Natural killer cell treated with Interleukin-12 subunit alpha and Interleukin-12 subunit beta and Interleukin-15 and Interleukin-18, amount 100 ng/mL, for 72 hours (primary cell): ENCODE data around the gene ANTXRL. TPM values are rescaled to one million over a fixed set of nuclear protein-coding genes. Genes with fewer than 3 reads are reported as not detected.
"Not testable (repeated sequence)": the region's sequence is repeated elsewhere in the genome, so short reads cannot be mapped to it uniquely, and the experiment has no call there.

ENCODE experiments used
- ATAC-seq, 2 donors: fragments of 150-1000 bp; cut with Tn5 transposase in 1 of 2; sonication (Bioruptor Pico), chemical (Tn5 transposase) in 1 of 2; 2 replicates each; pipeline ENCODE4 v1.10.0; 2021
- DNase-seq: peaks from one replicate; pipeline ENCODE4 v3.0.0; 2022; ENCODE audit warnings: low spot score
- H3K27ac Mint-ChIP-seq, 2 donors: 1 replicate in 1 of 2; 2 replicates in 1 of 2; pipeline ENCODE4 v1.8.0; 2022; ENCODE audit warnings: mixed read lengths in 2 of 2, mild to moderate bottlenecking in 1 of 2, moderate library complexity in 1 of 2
- H3K27me3 Mint-ChIP-seq, 2 donors: 1 replicate in 1 of 2; 2 replicates in 1 of 2; pipeline ENCODE4 v1.8.0; 2022; ENCODE audit warnings: mixed read lengths in 2 of 2
- H3K36me3 Mint-ChIP-seq: one replicate; pipeline ENCODE4 v1.8.0; 2022; ENCODE audit warnings: mixed read lengths
- H3K4me1 Mint-ChIP-seq, 2 donors: 1 replicate in 1 of 2; 2 replicates in 1 of 2; pipeline ENCODE4 v1.8.0; 2022; ENCODE audit warnings: low read depth in 2 of 2, mixed read lengths in 2 of 2, mild to moderate bottlenecking in 1 of 2
- H3K4me3 Mint-ChIP-seq: one replicate; pipeline ENCODE4 v1.8.0; 2022; ENCODE audit warnings: mixed read lengths
- H3K9me3 Mint-ChIP-seq: 2 replicates; pipeline ENCODE4 v1.8.0; 2022; ENCODE audit warnings: mixed read lengths
- total RNA-seq, 2 donors: library from RNA; stranded (reverse); gene quantifications; one replicate each; pipeline ENCODE4 v1.2.3, GENCODE V29; 2022

The ANTXRL gene
- total RNA-seq, 2 donors from 2014 or later, result not detected

DNA sequence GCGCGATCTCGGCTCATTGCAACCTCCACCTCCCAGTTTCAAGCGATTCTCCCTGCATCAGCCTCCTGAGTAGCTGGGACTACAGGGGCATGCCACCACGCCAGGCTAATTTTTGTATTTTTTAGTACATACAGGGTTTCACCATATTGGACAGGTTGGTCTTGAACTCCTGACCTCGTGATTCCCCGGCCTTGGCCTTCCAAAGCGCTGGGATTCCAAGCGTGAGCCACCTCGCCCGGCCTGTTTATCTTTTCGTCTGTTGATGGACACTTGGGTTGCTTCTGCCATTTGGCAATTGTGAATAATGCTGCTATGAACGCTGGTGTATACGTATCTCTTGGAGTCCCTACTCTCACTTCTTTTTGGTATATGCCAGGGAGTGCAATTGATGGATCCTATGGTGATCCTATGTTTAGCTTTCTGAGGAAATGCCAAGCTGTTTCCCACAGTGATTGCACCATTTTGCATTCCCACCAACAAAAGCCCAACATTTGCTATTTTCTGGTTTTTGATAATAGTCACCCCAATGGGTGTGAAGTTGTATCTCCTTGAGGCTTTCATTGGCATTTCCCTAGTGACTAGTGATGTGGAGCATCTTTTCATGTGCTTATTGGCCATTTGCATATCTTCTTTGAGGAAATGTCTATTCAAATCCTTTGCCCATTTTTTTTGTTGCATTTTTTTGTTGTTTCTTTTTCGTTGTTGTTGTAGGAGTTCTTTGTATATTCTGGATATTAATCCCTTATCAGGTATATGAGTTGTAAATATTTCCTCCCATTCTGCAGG is 3.5 kb downstream of the ANTXRL start:
- no peak overlapping the region for H3K4me3 Mint-ChIP-seq
- no peak for ATAC-seq
- H3K27me3 Mint-ChIP-seq, result peaks cover 23 to 24% of the 10 kb centered on the region in 2 donors
- no peak for DNase-seq
- H3K36me3 Mint-ChIP-seq, result no peaks in the 10 kb centered on the region
- H3K27ac Mint-ChIP-seq, result no peak overlapping the region
- peaks cover 0 to 1% of the 10 kb centered on the region in 2 donors for H3K4me1 Mint-ChIP-seq
- H3K9me3 Mint-ChIP-seq, result no peaks in the 10 kb centered on the region

DNA sequence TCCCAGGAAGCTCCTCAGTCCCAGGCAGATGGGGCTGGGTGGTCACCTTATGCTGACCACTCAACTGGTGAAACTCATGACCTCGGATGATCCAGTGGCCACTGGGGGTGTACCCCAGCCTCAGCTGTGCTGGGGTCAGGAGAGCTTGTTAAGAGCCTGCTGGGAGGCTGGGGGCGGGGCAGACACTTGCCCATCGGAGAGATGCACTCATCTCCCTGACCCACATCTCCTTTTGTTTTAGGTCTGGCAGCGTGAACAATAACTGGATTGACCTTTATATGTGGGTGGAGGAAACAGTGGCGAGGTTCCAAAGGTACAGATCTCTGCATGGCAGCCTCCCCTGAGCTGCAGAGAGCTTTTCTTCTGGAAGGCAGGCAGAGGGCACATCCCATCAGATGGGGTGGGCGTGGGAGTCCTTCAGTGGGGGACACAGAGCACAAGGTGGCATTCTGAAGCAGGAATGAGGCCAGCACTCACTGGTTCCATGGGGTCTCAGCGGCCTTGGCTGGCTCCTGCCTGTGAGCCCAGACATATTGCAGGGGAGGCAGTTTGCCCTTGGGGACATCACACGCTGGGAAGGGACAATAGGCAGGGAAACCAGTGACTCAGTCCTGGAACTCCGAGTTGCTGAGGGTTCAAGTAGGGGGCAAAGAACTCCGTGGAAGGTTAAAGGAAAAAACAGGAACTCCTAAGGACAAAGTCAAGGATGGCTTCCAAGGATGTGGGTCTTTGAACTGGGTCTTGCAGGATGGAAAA is 5.2 kb downstream of the ANTXRL start:
- H3K9me3 Mint-ChIP-seq, result no peaks in the 10 kb centered on the region
- no peaks in the 10 kb centered on the region for H3K36me3 Mint-ChIP-seq
- ATAC-seq (no peak), DNase-seq (no peak)
- H3K4me3 Mint-ChIP-seq, result no peak overlapping the region
- no peak overlapping the region for H3K27ac Mint-ChIP-seq
- H3K27me3 Mint-ChIP-seq, result peaks cover 19 to 24% of the 10 kb centered on the region in 2 donors
- H3K4me1 Mint-ChIP-seq, result no peaks in the 10 kb centered on the region

DNA sequence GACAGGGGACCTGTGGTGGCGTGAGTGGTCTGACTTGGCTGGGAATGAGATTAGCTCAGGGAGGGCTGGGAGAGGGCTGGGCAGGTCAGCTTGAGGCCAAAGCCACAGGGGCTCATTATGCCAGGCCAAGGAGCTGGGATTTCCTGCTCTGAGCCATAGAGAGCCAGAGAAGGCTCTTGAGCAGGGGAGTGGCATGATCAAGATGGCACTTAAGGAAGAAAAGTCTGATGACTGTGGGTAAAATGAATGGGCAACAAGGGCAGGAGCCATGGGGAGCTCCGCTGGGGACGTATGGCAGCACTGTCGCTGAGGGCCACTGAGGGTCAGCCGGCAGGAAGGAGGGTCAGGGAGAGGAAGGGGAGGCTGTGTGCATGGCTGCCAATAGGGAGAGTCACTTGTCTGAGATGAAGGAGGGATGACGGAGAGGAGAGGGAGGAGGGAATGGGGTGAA is 5.8 kb downstream of the ANTXRL start:
- no peak overlapping the region for H3K27ac Mint-ChIP-seq
- no peak for ATAC-seq
- H3K27me3 Mint-ChIP-seq, result peaks cover 19 to 24% of the 10 kb centered on the region in 2 donors
- no peak overlapping the region for H3K4me3 Mint-ChIP-seq
- no peaks in the 10 kb centered on the region for H3K4me1 Mint-ChIP-seq
- no peaks in the 10 kb centered on the region for H3K36me3 Mint-ChIP-seq
- no peaks in the 10 kb centered on the region for H3K9me3 Mint-ChIP-seq
- DNase-seq, result no peak

DNA sequence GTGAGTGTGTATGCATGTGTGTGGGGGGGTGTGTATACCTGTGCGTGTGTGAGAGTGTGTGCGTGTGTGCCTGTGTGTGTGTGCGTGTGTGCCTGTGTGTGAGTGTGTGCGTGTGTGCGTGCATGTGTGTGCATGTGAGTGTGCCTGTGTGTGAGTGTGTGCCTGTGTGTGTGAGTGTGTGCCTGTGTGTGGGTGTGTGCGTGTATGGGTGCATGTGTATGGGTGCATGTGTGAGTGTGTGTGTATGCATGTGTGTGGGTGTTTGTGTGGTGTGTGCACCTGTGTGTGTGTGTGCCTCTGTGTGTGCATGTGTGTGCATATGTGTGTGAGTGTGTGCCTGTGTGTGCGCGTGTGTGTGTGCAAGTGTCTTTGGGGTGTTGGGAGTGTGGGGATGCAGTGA is 6.4 kb downstream of the ANTXRL start:
- ATAC-seq (no peak), DNase-seq (no peak)
- H3K4me3 Mint-ChIP-seq, result no peak overlapping the region
- H3K36me3 Mint-ChIP-seq, result no peaks in the 10 kb centered on the region
- H3K9me3 Mint-ChIP-seq, result no peaks in the 10 kb centered on the region
- no peak overlapping the region for H3K27ac Mint-ChIP-seq
- H3K4me1 Mint-ChIP-seq, result peaks cover 0 to 4% of the 10 kb centered on the region in 2 donors
- peaks cover 19 to 29% of the 10 kb centered on the region in 2 donors for H3K27me3 Mint-ChIP-seq

DNA sequence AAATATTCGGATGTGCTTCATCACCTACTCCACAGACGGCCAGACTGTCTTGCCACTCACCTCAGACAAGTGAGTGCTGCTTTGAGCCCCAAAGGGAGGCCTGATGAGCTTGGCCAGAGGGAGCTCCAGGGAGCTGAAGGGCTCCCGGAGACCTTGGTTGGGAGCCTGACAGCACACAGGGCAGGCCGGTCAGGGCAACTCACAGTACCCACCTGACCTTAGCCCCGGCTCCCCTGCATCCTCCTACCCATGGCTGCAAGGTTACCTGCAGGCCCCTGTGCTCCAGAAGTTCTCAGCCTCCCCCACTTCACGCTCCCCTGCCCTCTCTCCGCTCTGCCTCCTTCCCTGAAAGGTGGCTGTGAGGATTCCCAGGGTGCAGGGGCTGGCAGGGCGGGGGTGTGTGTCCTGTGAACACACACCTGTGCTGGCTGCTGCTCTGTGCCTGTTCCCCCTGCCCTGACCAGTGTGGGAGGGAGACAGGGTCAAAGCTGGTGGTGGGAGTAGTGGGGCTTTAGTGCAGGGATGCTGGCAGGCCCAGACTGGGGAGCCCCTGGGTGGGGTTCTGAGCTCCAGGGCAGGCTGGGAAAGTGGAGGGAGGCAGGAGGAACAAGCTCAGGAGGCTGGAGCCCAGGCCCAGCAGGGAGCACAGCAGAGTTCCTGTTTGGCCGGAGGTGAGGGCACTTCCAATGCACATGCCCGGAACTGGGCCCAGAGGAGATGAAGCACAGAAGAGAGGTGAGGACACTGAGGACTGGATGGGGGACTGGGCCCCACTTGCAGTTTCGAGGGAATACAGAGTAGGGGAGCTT is 7.2 kb downstream of the ANTXRL start:
- Mint-ChIP-seq H3K4me1 (peaks cover 0 to 13% of the 10 kb centered on the region in 2 donors), H3K9me3 (no peaks in the 10 kb centered on the region), H3K27me3 (peaks cover 19 to 36% of the 10 kb centered on the region in 2 donors), H3K36me3 (no peaks in the 10 kb centered on the region), H3K27ac (no peak overlapping the region), H3K4me3 (no peak overlapping the region)
- peak in 1 of 2 donors; percentile 2 for ATAC-seq
- DNase-seq, result no peak

DNA sequence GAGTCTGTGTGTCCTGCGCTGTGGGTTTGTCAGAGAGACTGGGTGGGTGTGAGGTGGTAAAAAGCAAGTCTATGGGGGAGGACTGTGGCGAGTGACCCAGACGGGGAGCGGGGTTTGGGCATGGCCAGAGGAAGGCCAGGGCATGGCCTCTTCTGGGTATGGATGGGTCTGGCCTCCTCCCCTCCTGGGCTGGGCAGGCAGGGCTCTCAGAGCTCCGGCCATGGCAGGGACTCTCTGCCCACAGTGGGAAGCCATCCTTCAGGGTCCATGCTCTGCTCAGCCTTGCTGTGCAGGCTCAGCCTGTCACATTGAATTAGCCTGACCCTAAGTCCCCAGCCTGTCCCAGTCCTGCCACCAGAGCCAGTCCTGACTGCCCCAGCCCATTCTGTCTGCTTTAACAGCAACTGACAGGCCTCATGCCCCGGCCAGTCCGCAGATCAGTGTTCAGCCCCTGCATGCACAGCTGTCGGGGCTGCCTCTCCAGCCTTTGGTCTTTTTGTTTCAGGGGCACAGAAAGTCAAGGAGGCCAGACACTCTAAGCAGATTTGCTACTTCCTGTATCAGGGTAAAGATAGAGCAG is 7.9 kb downstream of the ANTXRL start:
- Mint-ChIP-seq H3K4me1 (peaks cover 0 to 13% of the 10 kb centered on the region in 2 donors), H3K36me3 (no peaks in the 10 kb centered on the region)
- peak in 1 of 2 donors; percentile 25 for ATAC-seq

DNA sequence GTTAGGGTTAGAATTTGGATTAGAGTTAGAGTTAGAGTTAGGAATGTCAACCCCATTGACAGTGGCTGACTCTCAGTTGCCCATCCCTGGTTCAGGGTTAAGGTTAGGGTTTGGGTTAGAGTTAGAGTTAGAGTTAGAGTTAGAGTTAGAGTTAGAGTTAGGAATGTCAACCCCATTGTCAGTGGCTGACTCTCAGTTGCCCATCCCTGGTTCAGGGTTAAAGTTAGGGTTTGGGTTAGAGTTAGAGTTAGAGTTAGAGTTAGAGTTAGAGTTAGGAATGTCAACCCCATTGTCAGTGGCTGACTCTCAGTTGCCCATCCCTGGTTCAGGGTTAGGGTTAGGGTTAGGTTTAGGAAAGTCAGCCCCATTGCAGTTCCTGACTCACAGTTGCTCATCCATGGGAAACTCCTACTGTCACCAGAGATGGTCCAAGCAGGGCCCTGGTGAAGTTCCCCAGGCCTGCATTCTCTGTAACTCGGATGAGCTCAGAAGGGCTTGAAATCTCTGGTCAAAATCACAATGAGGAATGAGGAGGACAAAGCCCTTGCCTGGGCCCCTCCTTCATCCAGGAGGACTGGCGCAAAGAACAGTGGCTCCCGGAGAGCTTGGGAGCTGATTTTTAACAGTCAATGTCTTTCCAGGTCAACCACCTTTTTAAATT is 8.7 kb downstream of the ANTXRL start:
- not testable (repeated sequence) for H3K4me3 Mint-ChIP-seq, H3K27ac Mint-ChIP-seq, DNase-seq, H3K9me3 Mint-ChIP-seq, H3K36me3 Mint-ChIP-seq, ATAC-seq
- Mint-ChIP-seq H3K4me1 (peaks cover 0 to 13% of the 10 kb centered on the region in 2 donors), H3K27me3 (peaks cover 16 to 36% of the 10 kb centered on the region in 2 donors)

More for the DNA sequence above, 7.9 kb downstream of the ANTXRL start:
- no peak overlapping the region for H3K4me3 Mint-ChIP-seq
- DNase-seq, result no peak
- peaks cover 19 to 36% of the 10 kb centered on the region in 2 donors for H3K27me3 Mint-ChIP-seq
- no peak overlapping the region for H3K27ac Mint-ChIP-seq
- H3K9me3 Mint-ChIP-seq, result no peaks in the 10 kb centered on the region

DNA sequence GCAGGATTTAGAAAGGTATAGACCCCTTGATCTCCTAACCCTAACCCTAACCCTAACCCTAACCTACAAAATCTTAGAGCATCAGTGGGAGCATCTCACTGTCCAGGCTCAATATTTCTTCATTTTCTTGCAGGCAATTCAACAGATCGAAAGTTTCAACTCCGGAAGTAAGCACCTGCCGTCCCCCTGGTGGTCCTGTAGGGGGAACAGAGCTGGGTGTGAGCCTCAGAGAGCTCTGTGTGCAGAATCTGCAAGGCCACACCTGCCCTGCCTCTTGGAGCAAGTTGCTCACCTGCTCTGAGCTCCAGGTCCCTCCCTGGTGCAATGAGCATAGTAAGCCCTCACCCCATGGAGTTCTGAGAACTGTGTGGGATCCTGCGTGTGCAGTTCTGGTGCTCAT is 9.3 kb downstream of the ANTXRL start:
- H3K36me3 Mint-ChIP-seq, H3K4me3 Mint-ChIP-seq, H3K9me3 Mint-ChIP-seq, ATAC-seq, H3K27ac Mint-ChIP-seq, DNase-seq: not testable (repeated sequence)
- H3K4me1 Mint-ChIP-seq, result peaks cover 0 to 13% of the 10 kb centered on the region in 2 donors
- H3K27me3 Mint-ChIP-seq, result peaks cover 10 to 30% of the 10 kb centered on the region in 2 donors

DNA sequence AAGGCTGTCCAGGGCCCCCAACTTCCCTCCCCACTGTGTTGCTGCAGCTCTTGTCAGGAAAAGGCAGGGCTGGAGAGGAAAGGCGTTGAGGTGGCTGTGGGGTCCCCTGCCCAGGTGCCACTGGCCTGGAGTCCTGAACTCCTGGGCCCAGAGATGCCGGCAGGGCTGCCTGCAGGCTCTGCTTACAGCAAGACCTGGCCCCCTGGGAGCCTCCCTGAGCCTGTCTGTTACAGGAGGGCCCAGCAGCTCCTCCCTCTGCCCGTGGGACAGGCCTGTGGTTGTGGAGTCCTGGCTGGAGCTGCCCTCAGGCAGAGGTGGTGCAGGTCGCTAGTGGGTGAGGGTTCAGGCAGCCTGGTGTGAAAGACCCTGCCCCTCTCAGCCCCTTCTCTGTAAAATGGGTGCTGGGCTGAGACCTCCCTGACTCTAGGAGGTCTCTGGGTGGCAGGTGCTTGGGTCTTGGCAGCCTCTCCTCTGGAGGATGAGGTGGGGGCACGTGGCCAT is 9.9 kb downstream of the ANTXRL start:
- ATAC-seq (no peak), DNase-seq (no peak)
- Mint-ChIP-seq H3K36me3 (no peaks in the 10 kb centered on the region), H3K27me3 (peaks cover 7 to 27% of the 10 kb centered on the region in 2 donors), H3K27ac (no peak overlapping the region), H3K4me1 (peaks cover 0 to 13% of the 10 kb centered on the region in 2 donors), H3K4me3 (no peak overlapping the region), H3K9me3 (no peaks in the 10 kb centered on the region)

DNA sequence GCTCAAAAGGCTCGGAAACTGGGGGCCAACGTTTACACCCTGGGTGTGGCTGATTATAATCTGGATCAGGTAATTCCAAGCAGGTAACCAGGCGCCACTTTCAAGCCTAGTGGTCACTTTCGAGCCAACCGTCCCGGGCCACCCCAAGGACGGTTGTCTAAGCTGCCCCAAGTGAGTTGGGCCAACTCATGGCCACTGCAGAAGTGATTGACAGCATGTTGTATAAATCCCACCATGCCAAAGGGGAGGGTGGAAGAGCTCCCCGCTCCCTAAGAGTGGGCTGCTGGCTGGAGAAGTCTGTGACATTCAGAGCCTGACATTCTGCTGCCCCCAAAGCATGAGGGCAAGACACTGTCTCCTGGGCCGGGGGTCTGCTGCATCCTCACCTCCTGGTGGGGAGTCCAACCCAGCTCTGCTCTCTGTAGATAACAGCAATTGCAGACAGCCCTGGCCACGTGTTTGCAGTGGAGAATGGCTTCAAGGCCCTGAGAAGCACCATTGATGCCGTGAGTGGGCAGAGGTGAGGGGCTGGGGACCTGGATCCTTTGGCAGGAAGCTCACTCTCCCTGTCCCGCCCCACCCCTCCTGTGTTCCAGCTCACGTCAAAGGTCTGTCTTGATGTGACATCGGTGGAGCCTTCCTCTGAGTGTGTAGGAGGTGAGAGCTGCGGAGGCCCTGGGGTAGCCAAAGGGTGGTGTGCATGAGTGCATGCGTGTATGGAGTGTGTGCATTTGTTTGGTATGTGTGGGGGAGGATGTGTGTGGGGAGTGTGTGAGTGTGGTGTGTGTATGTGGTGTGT is 10.8 kb downstream of the ANTXRL start:
- Mint-ChIP-seq H3K27ac (no peak overlapping the region), H3K4me3 (no peak overlapping the region), H3K9me3 (no peaks in the 10 kb centered on the region), H3K4me1 (peaks cover 0 to 13% of the 10 kb centered on the region in 2 donors), H3K36me3 (no peaks in the 10 kb centered on the region), H3K27me3 (peaks cover 0 to 20% of the 10 kb centered on the region in 2 donors)
- DNase-seq, result no peak
- ATAC-seq, result peak in 1 of 2 donors; percentile 50

DNA sequence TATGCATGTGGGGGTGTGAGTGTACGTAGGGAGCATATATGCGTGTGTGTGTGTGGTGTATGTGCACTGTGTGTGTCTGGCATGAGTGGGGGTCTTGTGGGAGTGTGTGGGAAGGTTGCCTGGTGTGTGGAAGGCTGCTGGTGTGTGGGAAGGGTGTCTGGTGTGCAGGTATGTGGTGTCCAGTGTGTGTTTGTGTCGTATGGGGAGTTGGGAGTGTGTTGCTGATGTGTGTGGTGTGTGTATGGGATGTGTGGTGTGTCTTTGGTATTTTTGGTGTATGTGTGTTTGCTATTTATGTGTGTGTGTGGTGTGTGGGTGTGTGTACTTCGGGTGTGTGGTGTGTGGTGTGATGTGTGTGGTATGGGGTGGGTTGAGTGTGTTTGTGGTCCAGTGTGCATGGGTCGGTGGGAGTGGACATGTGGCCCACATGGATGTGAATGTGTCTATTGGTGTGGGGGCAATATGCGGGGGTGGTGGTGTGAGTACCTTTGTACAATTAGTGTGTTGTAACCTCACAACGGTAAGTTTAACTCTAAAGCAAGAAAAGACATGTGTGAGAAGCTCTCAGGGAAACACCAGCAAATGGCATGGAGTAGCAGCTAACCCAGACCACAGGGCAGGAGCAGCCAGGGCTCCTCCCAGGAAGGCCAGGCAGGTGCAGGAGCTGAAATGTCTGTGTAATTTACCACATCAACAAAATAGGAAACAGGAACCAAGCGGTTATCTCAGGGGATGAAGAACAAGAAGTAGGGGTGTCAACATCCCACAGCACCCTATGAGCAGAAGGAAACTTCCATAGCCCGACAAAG is 11.9 kb downstream of the ANTXRL start:
- Mint-ChIP-seq H3K4me1 (peaks cover 0 to 13% of the 10 kb centered on the region in 2 donors), H3K9me3 (no peaks in the 10 kb centered on the region), H3K4me3 (no peak overlapping the region), H3K27me3 (peaks cover 0 to 12% of the 10 kb centered on the region in 2 donors), H3K27ac (no peak overlapping the region), H3K36me3 (no peaks in the 10 kb centered on the region)
- ATAC-seq, result no peak
- DNase-seq, result no peak

DNA sequence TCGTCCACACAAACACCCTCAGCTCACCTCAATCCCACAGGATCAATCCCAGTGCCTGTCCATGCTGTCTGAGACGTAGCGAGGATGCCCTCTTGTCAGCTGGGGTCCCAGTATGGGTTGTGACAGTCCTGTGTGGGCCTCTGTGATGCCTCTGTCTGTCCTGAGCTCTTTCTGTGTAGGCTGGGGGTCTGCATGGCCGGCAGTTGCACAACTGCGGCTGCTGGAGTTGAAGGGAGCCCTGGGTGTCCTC is 12.4 kb downstream of the ANTXRL start:
- H3K36me3 Mint-ChIP-seq, result no peaks in the 10 kb centered on the region
- peaks cover 0 to 13% of the 10 kb centered on the region in 2 donors for H3K4me1 Mint-ChIP-seq
- DNase-seq, result no peak
- ATAC-seq, result no peak
- no peak overlapping the region for H3K4me3 Mint-ChIP-seq
- no peaks in the 10 kb centered on the region for H3K9me3 Mint-ChIP-seq
- H3K27ac Mint-ChIP-seq, result no peak overlapping the region
- peaks cover 0 to 12% of the 10 kb centered on the region in 2 donors for H3K27me3 Mint-ChIP-seq
